Measurements from ENCODE around the gene CCDC137.
"Not testable (repeated sequence)": the region's sequence is repeated elsewhere in the genome, so short reads cannot be mapped to it uniquely, and the experiment has no call there.

Gene CCDC137

GRCh38 chr17:81648707-81649085 lies 17.8 kb upstream of the CCDC137 start:
- FAIRE-seq, result no peak
- DNase-seq (ENCODE audit: insufficient read length, low spot score), result no peak

- FAIRE-seq, result no peak
- DNase-seq (ENCODE audit: insufficient read length, low spot score), result no peak
Observed at GRCh38 chr17:81650951-81651350, 15.6 kb upstream of the CCDC137 start.

- FAIRE-seq (no peak), DNase-seq (ENCODE audit: insufficient read length, low spot score) (no peak)
Observed at GRCh38 chr17:81651692-81652091, 14.8 kb upstream of the CCDC137 start.

GRCh38 chr17:81652906-81653771 lies 13.4 kb upstream of the CCDC137 start:
- FAIRE-seq (no peak), DNase-seq (ENCODE audit: insufficient read length, low spot score) (peak; percentile 66)

- no peak for DNase-seq (ENCODE audit: insufficient read length, low spot score)
- no peak for FAIRE-seq
Observed at GRCh38 chr17:81655378-81656117, 11.0 kb upstream of the CCDC137 start.

GRCh38 chr17:81656118-81656743 lies 10.3 kb upstream of the CCDC137 start, which contains the start of gene PDE6G:
Gene PDE6G (minus strand): TSS chr17:81656542. CDS start chr17:81653305, 3,237 bp downstream.
- FAIRE-seq (no peak), DNase-seq (ENCODE audit: insufficient read length, low spot score) (no peak)

- DNase-seq (ENCODE audit: insufficient read length, low spot score) (no peak), FAIRE-seq (no peak)
Observed at GRCh38 chr17:81656835-81657234, 9.7 kb upstream of the CCDC137 start.

- no peak for DNase-seq (ENCODE audit: insufficient read length, low spot score)
- FAIRE-seq, result no peak
Observed at GRCh38 chr17:81659038-81659437, 7.5 kb upstream of the CCDC137 start.

GRCh38 chr17:81660441-81660840 lies 6.1 kb upstream of the CCDC137 start:
- DNase-seq (ENCODE audit: insufficient read length, low spot score) (no peak), FAIRE-seq (no peak)

- FAIRE-seq (no peak), DNase-seq (ENCODE audit: insufficient read length, low spot score) (no peak)
Observed at GRCh38 chr17:81662002-81662401, 4.5 kb upstream of the CCDC137 start.

- no peak for FAIRE-seq
Observed at GRCh38 chr17:81664051-81664470, 2.5 kb upstream of the CCDC137 start.

GRCh38 chr17:81665205-81666091 lies 1.1 kb upstream of the CCDC137 start:
- DNase-seq (ENCODE audit: insufficient read length, low spot score) (no peak), FAIRE-seq (peak; percentile 65)

More at GRCh38 chr17:81664051-81664470, 2.5 kb upstream of the CCDC137 start:
- no peak for DNase-seq (ENCODE audit: insufficient read length, low spot score)

GRCh38 chr17:81666092-81666341 lies 520 bp upstream of the CCDC137 start:
- FAIRE-seq (no peak), DNase-seq (ENCODE audit: insufficient read length, low spot score) (no peak)

- FAIRE-seq, result no peak
Observed at GRCh38 chr17:81667754-81668153, 1.2 kb downstream of the CCDC137 start.

GRCh38 chr17:81672504-81672903 lies 6.0 kb downstream of the CCDC137 start:
- FAIRE-seq, result no peak
- DNase-seq (ENCODE audit: insufficient read length, low spot score), result no peak

More at GRCh38 chr17:81667754-81668153, 1.2 kb downstream of the CCDC137 start:
- no peak for DNase-seq (ENCODE audit: insufficient read length, low spot score)

GRCh38 chr17:81672954-81673353 lies 6.4 kb downstream of the CCDC137 start:
- DNase-seq (ENCODE audit: insufficient read length, low spot score), result no peak
- FAIRE-seq, result no peak

- FAIRE-seq, result no peak
Observed at GRCh38 chr17:81673561-81674258, 7.2 kb downstream of the CCDC137 start.

GRCh38 chr17:81675515-81676221 lies 9.1 kb downstream of the CCDC137 start:
- DNase-seq (ENCODE audit: insufficient read length, low spot score), result not testable (repeated sequence)
- peak; percentile 75 for FAIRE-seq

More at GRCh38 chr17:81673561-81674258, 7.2 kb downstream of the CCDC137 start:
- DNase-seq (ENCODE audit: insufficient read length, low spot score), result no peak

GRCh38 chr17:81676906-81677305 lies 10.4 kb downstream of the CCDC137 start:
- no peak for FAIRE-seq
- DNase-seq (ENCODE audit: insufficient read length, low spot score), result no peak
